ENCODE results near the gene TCF7L1. TPM values are rescaled to one million over a fixed set of nuclear protein-coding genes. Genes with fewer than 3 reads are reported as not detected.
A peak's percentile ranks its signal among the peaks of the same experiment; 100 is the strongest.

TCF7L1 gene
- total and polyA plus RNA-seq, 9 of the 15 experiments (the other 6 are each of a cell fraction or from before 2014, with no cell fraction given): 0.03 to 0.11 (median 0.07) TPM; not detected in 5

- TF ChIP-seq, protein P1, sequence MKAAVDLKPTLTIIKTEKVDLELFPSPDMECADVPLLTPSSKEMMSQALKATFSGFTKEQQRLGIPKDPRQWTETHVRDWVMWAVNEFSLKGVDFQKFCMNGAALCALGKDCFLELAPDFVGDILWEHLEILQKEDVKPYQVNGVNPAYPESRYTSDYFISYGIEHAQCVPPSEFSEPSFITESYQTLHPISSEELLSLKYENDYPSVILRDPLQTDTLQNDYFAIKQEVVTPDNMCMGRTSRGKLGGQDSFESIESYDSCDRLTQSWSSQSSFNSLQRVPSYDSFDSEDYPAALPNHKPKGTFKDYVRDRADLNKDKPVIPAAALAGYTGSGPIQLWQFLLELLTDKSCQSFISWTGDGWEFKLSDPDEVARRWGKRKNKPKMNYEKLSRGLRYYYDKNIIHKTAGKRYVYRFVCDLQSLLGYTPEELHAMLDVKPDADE (conservative IDR thresholded peaks at IDR 0.05; ENCODE audit: control insufficient read depth, low read depth, low read length): peak; percentile 74; the same call in 1 of the 2 replicates
- no peak for TF ChIP-seq ERF (CRISPR knock-in tag; IDR thresholded peaks at IDR 0.05)
- peak in 1 of 3 experiments; percentile 85; a peak in 3 of 6 replicates for TF ChIP-seq ZBTB11 (CRISPR knock-in tag; IDR thresholded peaks at IDR 0.05)
- TF ChIP-seq, protein P2, sequence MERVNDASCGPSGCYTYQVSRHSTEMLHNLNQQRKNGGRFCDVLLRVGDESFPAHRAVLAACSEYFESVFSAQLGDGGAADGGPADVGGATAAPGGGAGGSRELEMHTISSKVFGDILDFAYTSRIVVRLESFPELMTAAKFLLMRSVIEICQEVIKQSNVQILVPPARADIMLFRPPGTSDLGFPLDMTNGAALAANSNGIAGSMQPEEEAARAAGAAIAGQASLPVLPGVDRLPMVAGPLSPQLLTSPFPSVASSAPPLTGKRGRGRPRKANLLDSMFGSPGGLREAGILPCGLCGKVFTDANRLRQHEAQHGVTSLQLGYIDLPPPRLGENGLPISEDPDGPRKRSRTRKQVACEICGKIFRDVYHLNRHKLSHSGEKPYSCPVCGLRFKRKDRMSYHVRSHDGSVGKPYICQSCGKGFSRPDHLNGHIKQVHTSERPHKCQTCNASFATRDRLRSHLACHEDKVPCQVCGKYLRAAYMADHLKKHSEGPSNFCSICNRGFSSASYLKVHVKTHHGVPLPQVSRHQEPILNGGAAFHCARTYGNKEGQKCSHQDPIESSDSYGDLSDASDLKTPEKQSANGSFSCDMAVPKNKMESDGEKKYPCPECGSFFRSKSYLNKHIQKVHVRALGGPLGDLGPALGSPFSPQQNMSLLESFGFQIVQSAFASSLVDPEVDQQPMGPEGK (CRISPR knock-in tag; IDR thresholded peaks at IDR 0.05; ENCODE audit: borderline replicate concordance): no peak
- no peak for TF ChIP-seq ZNF589 (CRISPR knock-in tag; IDR thresholded peaks at IDR 0.05; ENCODE audit: low read depth)
- no peak for TF ChIP-seq ATF2 (CRISPR knock-in tag; IDR thresholded peaks at IDR 0.05)
- no peak for TF ChIP-seq RFX7 (CRISPR knock-in tag; IDR thresholded peaks at IDR 0.05)
- TF ChIP-seq TEAD1 (CRISPR knock-in tag; IDR thresholded peaks at IDR 0.05): no peak
- no peak for TF ChIP-seq KLF16 (IDR thresholded peaks at IDR 0.05)
- TF ChIP-seq FOXO4 (CRISPR knock-in tag; IDR thresholded peaks at IDR 0.05): no peak
- no peak; the same call in 1 of the 2 replicates for TF ChIP-seq ZNF395 (CRISPR knock-in tag; IDR thresholded peaks at IDR 0.05)
- peak; percentile 47; the same call in 1 of the 2 replicates for TF ChIP-seq SMAD4 (CRISPR knock-in tag; conservative IDR thresholded peaks at IDR 0.05)
- TF ChIP-seq BRD9 (IDR thresholded peaks at IDR 0.05; ENCODE audit: low read depth, partially characterized antibody): peak; percentile 77
Measured at GRCh38 chr2:85327822-85328617, 194.8 kb downstream of the TCF7L1 start, which contains the start of gene TGOLN2 (continued).

Data from K562 (cell line).